ENCODE measurements around the gene ZHX3.

- TF ChIP-seq POU2F2 (IDR thresholded peaks at IDR 0.05; ENCODE audit: low read depth, low read length): no peak
- no peak for TF ChIP-seq TAF1 (IDR thresholded peaks at IDR 0.05; ENCODE audit: low read depth, low read length)
- TF ChIP-seq POLR2A (IDR thresholded peaks at IDR 0.05; ENCODE audit: low read depth, low read length): no peak
Observed at GRCh38 chr20:41182296-41183212, 135.0 kb downstream of the ZHX3 start.

All from GM12891 (cell line).